ENCODE measurements around the gene FAM81B. TPM values are rescaled to one million over a fixed set of nuclear protein-coding genes. Genes with fewer than 3 reads are reported as not detected.

Gene FAM81B
- total RNA-seq, 1 donor from 2014 or later: 6.2 TPM

DNA sequence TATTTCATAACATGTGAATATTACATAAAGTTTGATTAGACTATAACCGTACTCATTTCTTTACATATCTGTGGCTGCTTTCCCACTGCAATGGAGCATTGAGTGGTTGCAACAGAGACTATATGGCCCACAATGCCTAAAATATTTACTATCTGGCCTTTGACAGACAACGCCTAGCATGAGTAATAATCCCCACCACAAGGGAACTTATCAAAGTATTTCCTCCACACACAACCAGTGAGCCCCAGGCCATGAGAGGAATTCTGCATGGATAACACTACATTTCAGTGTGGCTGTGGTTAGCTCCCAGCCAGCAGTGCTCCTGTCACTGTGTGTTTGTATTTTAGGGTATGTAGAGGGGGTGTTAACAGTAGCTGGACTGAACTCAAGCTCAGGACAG is 54.8 kb downstream of the FAM81B start:
- no peaks in the 10 kb centered on the region for H3K27me3 ChIP-seq (ENCODE audit: low read depth)
- H3K36me3 ChIP-seq: no peaks in the 10 kb centered on the region
- intact Hi-C loops (cut with micrococcal nuclease): no loop called here
- no peaks in the 10 kb centered on the region for H3K4me1 ChIP-seq
- H3K4me3 ChIP-seq: no peak overlapping the region
- no peaks in the 10 kb centered on the region for H3K9me3 ChIP-seq (replicated peaks)
- H3K27ac ChIP-seq (replicated peaks): no peak overlapping the region
- TF ChIP-seq CTCF (IDR thresholded peaks at IDR 0.05; ENCODE audit: borderline replicate concordance): no peak
- no peak for DNase-seq

- intact Hi-C loops (cut with micrococcal nuclease): no loop called here
- no peak for DNase-seq
- no peaks in the 10 kb centered on the region for H3K36me3 ChIP-seq
- no peaks in the 10 kb centered on the region for H3K9me3 ChIP-seq (replicated peaks)
- no peak overlapping the region for H3K4me3 ChIP-seq
- H3K27me3 ChIP-seq (ENCODE audit: low read depth): no peaks in the 10 kb centered on the region
- no peak for TF ChIP-seq CTCF (IDR thresholded peaks at IDR 0.05; ENCODE audit: borderline replicate concordance)
- no peak overlapping the region for H3K27ac ChIP-seq (replicated peaks)
- H3K4me1 ChIP-seq: no peaks in the 10 kb centered on the region
Observed at GRCh38 chr5:95446560-95447221, 55.5 kb downstream of the FAM81B start.

GRCh38 chr5:95447961-95448360 is 56.8 kb downstream of the FAM81B start:
- Histone ChIP-seq H3K4me1 (no peaks in the 10 kb centered on the region), H3K27me3 (ENCODE audit: low read depth) (no peaks in the 10 kb centered on the region), H3K4me3 (no peak overlapping the region), H3K9me3 (replicated peaks) (no peaks in the 10 kb centered on the region), H3K27ac (replicated peaks) (no peak overlapping the region), H3K36me3 (no peaks in the 10 kb centered on the region)
- no peak for DNase-seq
- intact Hi-C loops (cut with micrococcal nuclease): no loop called here
- no peak for TF ChIP-seq CTCF (IDR thresholded peaks at IDR 0.05; ENCODE audit: borderline replicate concordance)

DNA sequence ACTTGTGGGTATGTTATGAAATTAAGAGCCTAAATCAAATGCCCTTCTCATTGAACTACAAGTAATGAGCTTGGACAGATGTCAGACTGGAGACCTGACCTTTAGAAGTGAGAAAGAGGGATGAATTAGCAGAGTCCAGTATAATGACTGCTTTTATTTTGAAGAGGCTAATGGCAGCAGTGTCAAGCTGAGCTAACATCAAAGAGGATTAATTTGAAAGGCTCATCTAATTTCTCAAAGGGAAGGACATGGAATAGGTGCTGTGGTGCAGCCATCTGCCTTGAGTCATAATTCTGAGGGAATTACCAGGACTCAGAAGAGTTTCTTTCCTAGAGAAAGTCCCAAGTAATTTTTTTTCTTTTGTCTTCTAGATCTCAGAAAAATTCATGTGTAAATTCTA is 57.6 kb downstream of the FAM81B start:
- Histone ChIP-seq H3K27me3 (ENCODE audit: low read depth) (no peaks in the 10 kb centered on the region), H3K4me3 (no peak overlapping the region), H3K4me1 (no peaks in the 10 kb centered on the region), H3K9me3 (replicated peaks) (no peaks in the 10 kb centered on the region), H3K36me3 (no peaks in the 10 kb centered on the region), H3K27ac (replicated peaks) (no peak overlapping the region)
- intact Hi-C loops (cut with micrococcal nuclease): no loop called here
- DNase-seq: no peak
- no peak for TF ChIP-seq CTCF (IDR thresholded peaks at IDR 0.05; ENCODE audit: borderline replicate concordance)

- no peak overlapping the region for H3K4me3 ChIP-seq
- intact Hi-C loops (cut with micrococcal nuclease): no loop called here
Observed at GRCh38 chr5:95449460-95449859, 58.3 kb downstream of the FAM81B start.

More at GRCh38 chr5:95449460-95449859, 58.3 kb downstream of the FAM81B start:
- no peaks in the 10 kb centered on the region for H3K27me3 ChIP-seq (ENCODE audit: low read depth)
- TF ChIP-seq CTCF (IDR thresholded peaks at IDR 0.05; ENCODE audit: borderline replicate concordance): no peak
- DNase-seq: no peak
- no peak overlapping the region for H3K27ac ChIP-seq (replicated peaks)
- H3K4me1 ChIP-seq: no peaks in the 10 kb centered on the region
- H3K36me3 ChIP-seq: no peaks in the 10 kb centered on the region
- H3K9me3 ChIP-seq (replicated peaks): no peaks in the 10 kb centered on the region

Data from left ventricle myocardium inferior (tissue), 1 donor.